HG03442 (cell line): Measurements from ENCODE around the gene ZNF597.
"Not testable (repeated sequence)": the region's sequence is repeated elsewhere in the genome, so short reads cannot be mapped to it uniquely, and the experiment has no call there.

Source experiments
- ATAC-seq: cut with Tn5 transposase; IDR thresholded peaks from one replicate; pipeline ENCODE4 v1.9.1; 2021; ENCODE audit warnings: mild to moderate bottlenecking, moderate library complexity; ENCODE audit not compliant: unreplicated experiment

Gene ZNF597

GRCh38 chr16:3476409-3476808 is 33.1 kb upstream of the ZNF597 start:
- ATAC-seq: no peak

- no peak for ATAC-seq
Observed at GRCh38 chr16:3475604-3476375, 32.5 kb upstream of the ZNF597 start.

- not testable (repeated sequence) for ATAC-seq
Observed at GRCh38 chr16:3474870-3475269, 31.6 kb upstream of the ZNF597 start.

- ATAC-seq: no peak
Observed at GRCh38 chr16:3474136-3474779, 31.0 kb upstream of the ZNF597 start.

GRCh38 chr16:3473596-3473943 is 30.3 kb upstream of the ZNF597 start:
- not testable (repeated sequence) for ATAC-seq

GRCh38 chr16:3472878-3473595 is 29.7 kb upstream of the ZNF597 start:
- no peak for ATAC-seq

- ATAC-seq: no peak
Observed at GRCh38 chr16:3471518-3472176, 28.3 kb upstream of the ZNF597 start.

- ATAC-seq: no peak
Observed at GRCh38 chr16:3470723-3471122, 27.4 kb upstream of the ZNF597 start.

- ATAC-seq: no peak
Observed at GRCh38 chr16:3469736-3470135, 26.4 kb upstream of the ZNF597 start.

- no peak for ATAC-seq
Observed at GRCh38 chr16:3468501-3468900, 25.2 kb upstream of the ZNF597 start.

- ATAC-seq: no peak
Observed at GRCh38 chr16:3467921-3468320, 24.6 kb upstream of the ZNF597 start.

GRCh38 chr16:3467182-3467581 is 23.9 kb upstream of the ZNF597 start:
- ATAC-seq: no peak

- ATAC-seq: no peak
Observed at GRCh38 chr16:3465911-3466584, 22.7 kb upstream of the ZNF597 start.

GRCh38 chr16:3465301-3465700 is 22.0 kb upstream of the ZNF597 start:
- no peak for ATAC-seq

- ATAC-seq: no peak
Observed at GRCh38 chr16:3461151-3461550, 17.8 kb upstream of the ZNF597 start.

- no peak for ATAC-seq
Observed at GRCh38 chr16:3460585-3460984, 17.3 kb upstream of the ZNF597 start.

- no peak for ATAC-seq
Observed at GRCh38 chr16:3460121-3460520, 16.8 kb upstream of the ZNF597 start.

GRCh38 chr16:3459401-3460090 is 16.2 kb upstream of the ZNF597 start:
- ATAC-seq: no peak

GRCh38 chr16:3458852-3459361 is 15.6 kb upstream of the ZNF597 start:
- ATAC-seq: no peak

- ATAC-seq: peak; percentile 16
Observed at GRCh38 chr16:3458278-3458851, 15.1 kb upstream of the ZNF597 start.
